Measurements from ENCODE around the gene FAM200B.

GRCh38 chr4:15706646-15707362 is 25.2 kb downstream of the FAM200B start:
- TF ChIP-seq POLR2A (IDR thresholded peaks at IDR 0.05): no peak
- no peak for TF ChIP-seq CTCF (IDR thresholded peaks at IDR 0.05)
- TF ChIP-seq POLR2AphosphoS5 (IDR thresholded peaks at IDR 0.05): no peak
